NCI-H226 (cell line): ENCODE results near the gene SELP.
"Not testable (repeated sequence)": the region's sequence is repeated elsewhere in the genome, so short reads cannot be mapped to it uniquely, and the experiment has no call there.

ENCODE experiments used
- DNase-seq: peaks from one replicate; pipeline ENCODE4 v3.0.0-alpha.2; 2015

Gene SELP

GRCh38 chr1:169630006-169630405, at the start of gene SELP:
SELP (minus strand) TSS chr1:169630124; CDS start chr1:169630074, 50 bp downstream.
- peak; percentile 71 for DNase-seq

GRCh38 chr1:169679692-169680091, 49.8 kb upstream of the SELP start:
- DNase-seq, result no peak

GRCh38 chr1:169676001-169676400, 46.1 kb upstream of the SELP start:
- DNase-seq, result peak; percentile 90

- DNase-seq, result no peak
These were observed 40.9 kb upstream of the SELP start for GRCh38 chr1:169670836-169671235.

GRCh38 chr1:169670244-169670643, 40.3 kb upstream of the SELP start:
- not testable (repeated sequence) for DNase-seq

- DNase-seq, result not testable (repeated sequence)
These were observed 38.0 kb upstream of the SELP start for GRCh38 chr1:169667699-169668596.

- DNase-seq, result not testable (repeated sequence)
These were observed 37.3 kb upstream of the SELP start for GRCh38 chr1:169667227-169667639.

GRCh38 chr1:169662680-169663079, 32.8 kb upstream of the SELP start:
- DNase-seq, result not testable (repeated sequence)

- not testable (repeated sequence) for DNase-seq
These were observed 31.1 kb upstream of the SELP start for GRCh38 chr1:169661066-169661465.

- DNase-seq, result not testable (repeated sequence)
These were observed 28.9 kb upstream of the SELP start for GRCh38 chr1:169658777-169659176.

- no peak for DNase-seq
These were observed 23.9 kb upstream of the SELP start for GRCh38 chr1:169653873-169654272.

- no peak for DNase-seq
These were observed 21.1 kb upstream of the SELP start for GRCh38 chr1:169651035-169651434.

- no peak for DNase-seq
These were observed 20.6 kb upstream of the SELP start for GRCh38 chr1:169650551-169650950.

GRCh38 chr1:169648709-169649108, 18.8 kb upstream of the SELP start:
- no peak for DNase-seq

GRCh38 chr1:169648187-169648586, 18.3 kb upstream of the SELP start:
- DNase-seq, result no peak

- DNase-seq, result no peak
These were observed 17.6 kb upstream of the SELP start for GRCh38 chr1:169647512-169647911.

- no peak for DNase-seq
These were observed 14.4 kb upstream of the SELP start for GRCh38 chr1:169644297-169644696.

- DNase-seq, result no peak
These were observed 5.0 kb upstream of the SELP start for GRCh38 chr1:169634877-169635276.

GRCh38 chr1:169634145-169634544, 4.2 kb upstream of the SELP start:
- DNase-seq, result no peak

GRCh38 chr1:169631249-169631648, 1.3 kb upstream of the SELP start:
- DNase-seq, result no peak

- no peak for DNase-seq
These were observed 5.0 kb downstream of the SELP start for GRCh38 chr1:169624912-169625311.

GRCh38 chr1:169624122-169624521, 5.8 kb downstream of the SELP start:
- DNase-seq, result no peak

GRCh38 chr1:169623132-169623926, 6.6 kb downstream of the SELP start:
- no peak for DNase-seq

GRCh38 chr1:169620565-169620964, 9.4 kb downstream of the SELP start:
- no peak for DNase-seq
